H1 (cell line): ENCODE results near the gene ARHGEF26. TPM values are rescaled to one million over a fixed set of nuclear protein-coding genes. Genes with fewer than 3 reads are reported as not detected.

Experiments
- CTCF ChIA-PET: fragments of 300-600 bp; sonication (Branson Sonifier 250); formaldehyde crosslinking; loops from one replicate; lab custom pipeline; 2021; ENCODE audit not compliant: partially characterized antibody; lab: Charles Lee
- POLR2A ChIA-PET: fragments of 300-600 bp; sonication (Branson Sonifier 250); formaldehyde crosslinking; loops from one replicate; lab custom pipeline; 2021; ENCODE audit warnings: inconsistent platforms; ENCODE audit not compliant: partially characterized antibody; lab: Charles Lee
- DNase-seq, 2 experiments: peaks; one replicate each; pipeline versions ENCODE4 v3.0.0 to v3.0.0-alpha.2; 2010 to 2022; ENCODE audit warnings: low spot score in 2 of 2, low read depth in 1 of 2, mixed read lengths in 1 of 2
- FAIRE-seq: peaks from 2 replicates; lab custom pipeline; 2011; peaks lifted over from hg19 to GRCh38; lab: Jason Lieb, UNC
- H2AFZ ChIP-seq: 2 replicates; pipeline ENCODE4 v1.8.1; 2012; ENCODE audit warnings: low read length, inconsistent platforms
- H2AK5ac ChIP-seq: 2 replicates; pipeline ENCODE4 v1.6.1; 2013; ENCODE audit warnings: low read depth, low read length
- H2BK120ac ChIP-seq: replicated peaks from 2 replicates; pipeline ENCODE3; 2013; ENCODE audit warnings: low read depth, low read length, inconsistent platforms
- H2BK12ac ChIP-seq: 2 replicates; pipeline ENCODE4 v1.6.1; 2013; ENCODE audit warnings: low read depth, low read length
- H2BK15ac ChIP-seq: 2 replicates; pipeline ENCODE4 v1.6.1; 2013; ENCODE audit warnings: low read length
- H2BK20ac ChIP-seq: 2 replicates; pipeline ENCODE4 v1.6.1; 2013; ENCODE audit warnings: low read length
- H2BK5ac ChIP-seq: 2 replicates; pipeline ENCODE4 v1.6.1; 2013; ENCODE audit warnings: low read depth, low read length
- H3K14ac ChIP-seq: 2 replicates; pipeline ENCODE4 v1.6.1; 2013; ENCODE audit warnings: inconsistent platforms; ENCODE audit not compliant: insufficient read length
- H3K18ac ChIP-seq: 2 replicates; pipeline ENCODE4 v1.6.1; 2013; ENCODE audit warnings: low read length; ENCODE audit errors: extremely low read depth
- H3K23ac ChIP-seq: 2 replicates; pipeline ENCODE4 v1.6.1; 2013; ENCODE audit warnings: inconsistent platforms; ENCODE audit not compliant: insufficient read length
- H3K23me2 ChIP-seq: 2 replicates; pipeline ENCODE4 v1.6.1; 2013; ENCODE audit warnings: low read depth, low read length
- H3K27ac ChIP-seq: 2 replicates; pipeline ENCODE4 v1.6.1; 2011; ENCODE audit warnings: low read depth, low read length, inconsistent platforms
- H3K27me3 ChIP-seq, 4 experiments: replicated peaks in 1 of 4; 1 replicate in 1 of 4; 2 replicates in 3 of 4; pipeline versions ENCODE4 v1.6.1 to v1.8.1; 2011 to 2013; ENCODE audit warnings: low read length in 3 of 4, mild to moderate bottlenecking in 3 of 4, inconsistent platforms in 2 of 4, mixed read lengths in 2 of 4, moderate library complexity in 1 of 4; ENCODE audit not compliant: control insufficient read depth in 3 of 4, insufficient read depth in 3 of 4; ENCODE audit errors: extremely low read depth in 1 of 4
- H3K36me3 ChIP-seq, 4 experiments: 2 replicates each; pipeline versions ENCODE4 v1.6.1 to v1.8.1; 2011 to 2013; ENCODE audit warnings: mild to moderate bottlenecking in 4 of 4, low read length in 3 of 4, moderate library complexity in 2 of 4, control low read depth in 1 of 4, inconsistent platforms in 1 of 4; ENCODE audit not compliant: insufficient read depth in 4 of 4, control insufficient read depth in 2 of 4
- H3K4ac ChIP-seq: replicated peaks from 2 replicates; pipeline ENCODE3; 2013; ENCODE audit warnings: low read length, low read depth, mixed read lengths, inconsistent platforms; ENCODE audit not compliant: insufficient read length
- H3K4me1 ChIP-seq, 4 experiments: replicated peaks in 1 of 4; 1 replicate in 1 of 4; 2 replicates in 3 of 4; pipeline versions ENCODE4 v1.6.1 to v1.8.1; 2011 to 2013; ENCODE audit warnings: low read length in 3 of 4, inconsistent platforms in 2 of 4, mixed read lengths in 1 of 4; ENCODE audit not compliant: insufficient read depth in 4 of 4, control insufficient read depth in 3 of 4
- H3K4me2 ChIP-seq, 2 experiments: 2 replicates each; pipeline versions ENCODE4 v1.6.1 to v1.8.1; 2011 to 2013; ENCODE audit warnings: low read depth in 2 of 2, low read length in 2 of 2, control low read depth in 1 of 2, inconsistent platforms in 1 of 2, mild to moderate bottlenecking in 1 of 2; ENCODE audit not compliant: insufficient read depth in 1 of 2
- H3K4me3 ChIP-seq, 4 experiments: fragments of 200-600, 300-600 bp in 1 of 4; sonication (generic), shearing (Covaris generic), sonication (Bioruptor Twin) in 1 of 4; 2 replicates each; pipeline versions ENCODE4 v1.5.1 to v1.8.1; 2011 to 2016; ENCODE audit warnings: low read length in 4 of 4, low read depth in 3 of 4, control low read depth in 2 of 4, inconsistent platforms in 2 of 4, mild to moderate bottlenecking in 2 of 4, mixed read lengths in 1 of 4, moderate library complexity in 1 of 4; ENCODE audit not compliant: insufficient read depth in 2 of 4; ENCODE audit errors: extremely low read depth in 1 of 4
- H3K56ac ChIP-seq: replicated peaks from 2 replicates; pipeline ENCODE3; 2013; ENCODE audit warnings: low read depth, mild to moderate bottlenecking, mixed read lengths, low read length, inconsistent platforms; ENCODE audit not compliant: insufficient read length
- H3K79me1 ChIP-seq: 2 replicates; pipeline ENCODE4 v1.6.1; 2013; ENCODE audit warnings: low read depth, low read length, control low read depth
- H3K79me2 ChIP-seq, 2 experiments: 2 replicates each; pipeline versions ENCODE4 v1.6.1 to v1.8.1; 2012 to 2013; ENCODE audit warnings: low read length in 2 of 2, mild to moderate bottlenecking in 2 of 2, inconsistent platforms in 1 of 2; ENCODE audit not compliant: insufficient read depth in 2 of 2, control insufficient read depth in 1 of 2
- H3K9ac ChIP-seq, 4 experiments: replicated peaks in 1 of 4; 1 replicate in 1 of 4; 2 replicates in 3 of 4; pipeline versions ENCODE4 v1.6.1 to v1.8.1; 2011 to 2013; ENCODE audit warnings: low read depth in 3 of 4, low read length in 3 of 4, control low read depth in 2 of 4, mild to moderate bottlenecking in 2 of 4, moderate library complexity in 2 of 4, inconsistent platforms in 1 of 4; ENCODE audit errors: extremely low read depth in 1 of 4
- H3K9me3 ChIP-seq, 2 experiments: 2 replicates each; pipeline versions ENCODE4 v1.6.1 to v1.8.1; 2012 to 2013; ENCODE audit warnings: mild to moderate bottlenecking in 2 of 2, moderate library complexity in 2 of 2, control low read depth in 1 of 2, inconsistent platforms in 1 of 2, low read depth in 1 of 2, low read length in 1 of 2, mixed read lengths in 1 of 2; ENCODE audit not compliant: insufficient read depth in 2 of 2
- H4K20me1 ChIP-seq, 2 experiments: replicated peaks in 1 of 2; 2 replicates each; pipeline versions ENCODE3 to v1.8.1; 2011 to 2013; ENCODE audit warnings: inconsistent platforms in 2 of 2, low read length in 2 of 2, mild to moderate bottlenecking in 1 of 2; ENCODE audit not compliant: insufficient read depth in 2 of 2, control insufficient read depth in 1 of 2
- H4K5ac ChIP-seq: 2 replicates; pipeline ENCODE4 v1.6.1; 2013; ENCODE audit warnings: low read length, low read depth, mixed read lengths, inconsistent platforms; ENCODE audit not compliant: insufficient read length
- H4K8ac ChIP-seq: 2 replicates; pipeline ENCODE4 v1.8.0; 2013; ENCODE audit warnings: mild to moderate bottlenecking, moderate library complexity, low read length, inconsistent platforms; ENCODE audit not compliant: insufficient read depth; ENCODE audit errors: extremely low read depth
- H4K91ac ChIP-seq: replicated peaks from 2 replicates; pipeline ENCODE3; 2013; ENCODE audit warnings: low read length, mixed read lengths, inconsistent platforms; ENCODE audit not compliant: insufficient read length
- JUN ChIP-seq: IDR thresholded peaks from 2 replicates; pipeline ENCODE4 v1.6.1; 2011; ENCODE audit warnings: low read depth, mild to moderate bottlenecking, improper control_type of control experiment, low read length
- MAFK ChIP-seq: IDR thresholded peaks from 2 replicates; pipeline ENCODE4 v1.6.1; 2012; ENCODE audit warnings: low read depth, mild to moderate bottlenecking, improper control_type of control experiment, low read length
- WGBS, 2 experiments: shearing (Covaris generic) in 1 of 2; methylation state at CpG; one replicate each; pipeline versions ENCODE4 v1.1.6 to v1.1.7; 2013 to 2015; ENCODE audit warnings: low lambda C conversion rate in 2 of 2, mixed read lengths in 2 of 2, inconsistent platforms in 1 of 2, low coverage in 1 of 2, missing lambda C conversion rate in 1 of 2; ENCODE audit not compliant: insufficient replicate concordance in 2 of 2, insufficient coverage in 1 of 2, insufficient read length in 1 of 2; ENCODE audit errors: extremely low coverage in 1 of 2, missing lambda C conversion rate in 1 of 2; 5-methylcytosine and 5-hydroxymethylcytosine counted together
- polyA plus RNA-seq, 7 experiments: library from polyadenylated mRNA; depleted of rRNA in 3 of 7; stranded (reverse) in 5 of 7; unstranded in 2 of 7; fragments of >200 nt in 5 of 7; fragments of 200-250 nt in 2 of 7; gene quantifications; 1 replicate in 5 of 7; 2 replicates in 1 of 7; 4 replicates in 1 of 7; pipeline versions ENCODE4 v1.2.1 to v1.2.3, GENCODE V29; 2011 to 2013; ENCODE audit warnings: missing spikeins in 2 of 7, mixed read lengths in 2 of 7
- total RNA-seq: library from RNA; stranded (reverse); fragmentation: NEBNext Ultra II Directional; extraction: Animal tissue kit (Norgen Biotek cat#: 25700); gene quantifications from 2 replicates; pipeline ENCODE4 v1.2.1, GENCODE V29; 2021

The ARHGEF26 gene
- total and polyA plus RNA-seq, 2 of the 8 experiments (the other 6 are each of a cell fraction or from before 2014, with no cell fraction given), result 3.1 to 15.6 TPM

- no peak overlapping the region for H3K18ac ChIP-seq
- H3K4me3 ChIP-seq, result no peak overlapping the region
- H2BK5ac ChIP-seq, result no peak overlapping the region
- no peaks in the 10 kb centered on the region for H3K36me3 ChIP-seq
- H4K8ac ChIP-seq, result no peak overlapping the region
- H3K14ac ChIP-seq, result no peak overlapping the region
- TF ChIP-seq JUN (no peak), MAFK (peak; percentile 47; the same call in 1 of the 2 replicates)
- H2BK120ac ChIP-seq, result no peak overlapping the region
- H3K4ac ChIP-seq, result no peak overlapping the region
- DNase-seq (no peak), FAIRE-seq (no peak)
- ChIA-PET CTCF (interaction anchor here (0.5 to 2.6 kb wide), 7 partner anchors 9 to 294 kb away, joined by 3 to 6 read pairs (median 3); no protein-coding TSS in a partner anchor), POLR2A (interaction anchor here (0.6 kb wide), 1 partner anchor 33 kb away, joined by 4 read pairs; no protein-coding TSS in a partner anchor)
- H2AK5ac ChIP-seq, result no peak overlapping the region
- H2BK15ac ChIP-seq, result no peak overlapping the region
- H2AFZ ChIP-seq, result no peak overlapping the region
- H3K27ac ChIP-seq, result no peak overlapping the region
- no peaks in the 10 kb centered on the region for H4K20me1 ChIP-seq
- H3K79me2 ChIP-seq, result no peaks in the 10 kb centered on the region
- H3K23me2 ChIP-seq, result no peaks in the 10 kb centered on the region
- H3K4me1 ChIP-seq, result no peaks in the 10 kb centered on the region
- no peak overlapping the region for H3K23ac ChIP-seq
- H3K27me3 ChIP-seq, result no peaks in the 10 kb centered on the region
- H2BK20ac ChIP-seq, result no peak overlapping the region
- WGBS, 2 experiments, result 83% methylated on average over 1 of the region's 1 CpG; no CpG with 5 or more reads in 1 of the 2 experiments
- no peak overlapping the region for H3K56ac ChIP-seq
- H3K79me1 ChIP-seq, result no peaks in the 10 kb centered on the region
- no peak overlapping the region for H2BK12ac ChIP-seq
- no peak overlapping the region for H4K91ac ChIP-seq
- H3K9me3 ChIP-seq, result peaks cover 7 to 20% of the 10 kb centered on the region in 2 experiments; a peak in 3 of 4 replicates
- H3K4me2 ChIP-seq, result no peak overlapping the region
- no peak overlapping the region for H4K5ac ChIP-seq
- no peak overlapping the region for H3K9ac ChIP-seq
Measured at GRCh38 chr3:154086286-154086685, 34.9 kb upstream of the ARHGEF26 start.
